ENCODE data around the gene CREB3. TPM values are rescaled to one million over a fixed set of nuclear protein-coding genes. Genes with fewer than 3 reads are reported as not detected.

Gene CREB3
- total RNA-seq, 1 experiment from 2014 or later: 54.1 TPM

GRCh38 chr9:35763803-35764202, 31.3 kb downstream of the CREB3 start:
- no peaks in the 10 kb centered on the region for H3K4me1 ChIP-seq
- POLR2A ChIA-PET: no interaction called here
- no peaks in the 10 kb centered on the region for H3K27me3 Mint-ChIP-seq (ENCODE audit: insufficient read depth, unreplicated experiment)

GRCh38 chr9:35766997-35767396, 34.5 kb downstream of the CREB3 start:
- no peak for DNase-seq
- no peak overlapping the region for H3K27ac Mint-ChIP-seq (ENCODE audit: unreplicated experiment)
- Histone ChIP-seq H3K36me3 (ENCODE audit: control insufficient read depth, insufficient read depth, low read length) (no peaks in the 10 kb centered on the region), H3K9me3 (no peaks in the 10 kb centered on the region), H3K4me3 (ENCODE audit: low read depth, low read length) (no peak overlapping the region), H3K27me3 (replicated peaks; ENCODE audit: control insufficient read depth, insufficient read depth, low read length) (no peaks in the 10 kb centered on the region), H3K4me1 (peaks cover 12% of the 10 kb centered on the region)
- H3K4me1 Mint-ChIP-seq (ENCODE audit: low read depth, unreplicated experiment): no peaks in the 10 kb centered on the region
- intact Hi-C loops (cut with micrococcal nuclease; ENCODE audit: unreplicated experiment): no loop called here
- H3K4me3 Mint-ChIP-seq (ENCODE audit: unreplicated experiment): no peak overlapping the region
- BruUV-seq (replicated peaks): no TSS peak
- H3K36me3 Mint-ChIP-seq (ENCODE audit: insufficient read depth, unreplicated experiment): no peaks in the 10 kb centered on the region
- CTCF ChIA-PET: no interaction called here
- no peak for TF ChIP-seq CTCF (IDR thresholded peaks at IDR 0.05; ENCODE audit: insufficient read depth in 1 of 2, low read depth in 1 of 2, low read length in 1 of 2, severe bottlenecking in 1 of 2, unreplicated experiment in 1 of 2)
- no peaks in the 10 kb centered on the region for H3K27me3 Mint-ChIP-seq (ENCODE audit: insufficient read depth, unreplicated experiment)
- POLR2A ChIA-PET: no interaction called here
- H3K9me3 Mint-ChIP-seq (ENCODE audit: unreplicated experiment): no peaks in the 10 kb centered on the region

More at GRCh38 chr9:35763803-35764202, 31.3 kb downstream of the CREB3 start:
- DNase-seq: no peak
- BruUV-seq (replicated peaks): no TSS peak
- H3K36me3 ChIP-seq (ENCODE audit: control insufficient read depth, insufficient read depth, low read length): no peaks in the 10 kb centered on the region
- no peaks in the 10 kb centered on the region for H3K9me3 Mint-ChIP-seq (ENCODE audit: unreplicated experiment)
- H3K4me1 Mint-ChIP-seq (ENCODE audit: low read depth, unreplicated experiment): peaks cover 8% of the 10 kb centered on the region
- H3K4me3 Mint-ChIP-seq (ENCODE audit: unreplicated experiment): no peak overlapping the region
- H3K36me3 Mint-ChIP-seq (ENCODE audit: insufficient read depth, unreplicated experiment): no peaks in the 10 kb centered on the region
- no peaks in the 10 kb centered on the region for H3K27me3 ChIP-seq (replicated peaks; ENCODE audit: control insufficient read depth, insufficient read depth, low read length)
- CTCF ChIA-PET: no interaction called here
- no peak overlapping the region for H3K27ac Mint-ChIP-seq (ENCODE audit: unreplicated experiment)
- no peak overlapping the region for H3K4me3 ChIP-seq (ENCODE audit: low read depth, low read length)
- H3K9me3 ChIP-seq: no peaks in the 10 kb centered on the region
- no peak for TF ChIP-seq CTCF (IDR thresholded peaks at IDR 0.05; ENCODE audit: insufficient read depth in 1 of 2, low read depth in 1 of 2, low read length in 1 of 2, severe bottlenecking in 1 of 2, unreplicated experiment in 1 of 2)
- intact Hi-C loops (cut with micrococcal nuclease; ENCODE audit: unreplicated experiment): no loop called here

GRCh38 chr9:35767458-35767857, 35.0 kb downstream of the CREB3 start:
- CTCF ChIA-PET: no interaction called here
- H3K27ac Mint-ChIP-seq (ENCODE audit: unreplicated experiment): no peak overlapping the region
- TF ChIP-seq CTCF (IDR thresholded peaks at IDR 0.05; ENCODE audit: insufficient read depth in 1 of 2, low read depth in 1 of 2, low read length in 1 of 2, severe bottlenecking in 1 of 2, unreplicated experiment in 1 of 2): no peak
- Histone ChIP-seq H3K4me3 (ENCODE audit: low read depth, low read length) (no peak overlapping the region), H3K27me3 (replicated peaks; ENCODE audit: control insufficient read depth, insufficient read depth, low read length) (no peaks in the 10 kb centered on the region), H3K9me3 (no peaks in the 10 kb centered on the region), H3K4me1 (peaks cover 16% of the 10 kb centered on the region), H3K36me3 (ENCODE audit: control insufficient read depth, insufficient read depth, low read length) (no peaks in the 10 kb centered on the region)
- POLR2A ChIA-PET: no interaction called here
- H3K4me1 Mint-ChIP-seq (ENCODE audit: low read depth, unreplicated experiment): no peaks in the 10 kb centered on the region
- H3K4me3 Mint-ChIP-seq (ENCODE audit: unreplicated experiment): no peak overlapping the region
- no peak for DNase-seq
- intact Hi-C loops (cut with micrococcal nuclease; ENCODE audit: unreplicated experiment): no loop called here
- H3K36me3 Mint-ChIP-seq (ENCODE audit: insufficient read depth, unreplicated experiment): no peaks in the 10 kb centered on the region
- H3K9me3 Mint-ChIP-seq (ENCODE audit: unreplicated experiment): no peaks in the 10 kb centered on the region
- no TSS peak for BruUV-seq (replicated peaks)
- no peaks in the 10 kb centered on the region for H3K27me3 Mint-ChIP-seq (ENCODE audit: insufficient read depth, unreplicated experiment)
